HG03097 (cell line): ENCODE measurements around the gene WNK1.

Experiments
- ATAC-seq: cut with Tn5 transposase; IDR thresholded peaks from one replicate; pipeline ENCODE4 v1.9.1; 2021; ENCODE audit not compliant: unreplicated experiment, low FRiP score

Gene WNK1

GRCh38 chr12:851343-851742 is 99.0 kb downstream of the WNK1 start:
- ATAC-seq: no peak

- no peak for ATAC-seq
These were observed 99.5 kb downstream of the WNK1 start for GRCh38 chr12:851913-852312.

- ATAC-seq: no peak
These were observed 100.5 kb downstream of the WNK1 start for GRCh38 chr12:852864-853263.

- no peak for ATAC-seq
These were observed 105.2 kb downstream of the WNK1 start for GRCh38 chr12:857611-858010.

- ATAC-seq: no peak
These were observed 110.0 kb downstream of the WNK1 start for GRCh38 chr12:862303-862911.

- no peak for ATAC-seq
These were observed 110.9 kb downstream of the WNK1 start for GRCh38 chr12:863285-863684.

- ATAC-seq: no peak
These were observed 113.2 kb downstream of the WNK1 start for GRCh38 chr12:865614-866013.

- ATAC-seq: no peak
These were observed 115.5 kb downstream of the WNK1 start for GRCh38 chr12:867905-868304.

GRCh38 chr12:868722-869121 is 116.3 kb downstream of the WNK1 start:
- no peak for ATAC-seq

- no peak for ATAC-seq
These were observed 118.0 kb downstream of the WNK1 start for GRCh38 chr12:870378-870777.

- ATAC-seq: no peak
These were observed 121.6 kb downstream of the WNK1 start for GRCh38 chr12:873954-874353.

GRCh38 chr12:879641-880040 is 127.3 kb downstream of the WNK1 start:
- ATAC-seq: no peak

- ATAC-seq: no peak
These were observed 128.3 kb downstream of the WNK1 start for GRCh38 chr12:880656-881055.

GRCh38 chr12:884746-885414 is 132.5 kb downstream of the WNK1 start:
- ATAC-seq: no peak

GRCh38 chr12:885701-886100 is 133.3 kb downstream of the WNK1 start:
- no peak for ATAC-seq

GRCh38 chr12:886206-886605 is 133.8 kb downstream of the WNK1 start:
- ATAC-seq: no peak

GRCh38 chr12:894226-894625 is 141.8 kb downstream of the WNK1 start:
- ATAC-seq: no peak

- no peak for ATAC-seq
These were observed 143.7 kb downstream of the WNK1 start for GRCh38 chr12:896031-896430.

- no peak for ATAC-seq
These were observed 145.0 kb downstream of the WNK1 start for GRCh38 chr12:897386-897785.

GRCh38 chr12:902581-902980 is 150.2 kb downstream of the WNK1 start:
- ATAC-seq: no peak

GRCh38 chr12:903055-903454 is 150.7 kb downstream of the WNK1 start:
- no peak for ATAC-seq

GRCh38 chr12:904010-904414 is 151.6 kb downstream of the WNK1 start:
- ATAC-seq: no peak
